GM12872 (cell line): ENCODE results near the gene OR1C1.

Experiments used
- CTCF ChIP-seq: IDR thresholded peaks from 3 replicates; pipeline ENCODE4 v1.5.1; 2011; ENCODE audit warnings: low read depth, mild to moderate bottlenecking, low read length, moderate library complexity; ENCODE audit not compliant: insufficient read depth

Gene OR1C1

GRCh38 chr1:247741756-247742155, 18.6 kb downstream of the OR1C1 start:
- TF ChIP-seq CTCF, result no peak

- no peak for TF ChIP-seq CTCF
These were observed 19.6 kb downstream of the OR1C1 start for GRCh38 chr1:247740721-247741120.

GRCh38 chr1:247738315-247738714, 22.0 kb downstream of the OR1C1 start, which contains the start of gene OR14K1:
OR14K1 (plus strand) TSS chr1:247738615; CDS start chr1:247738615, 0 bp downstream.
- no peak for TF ChIP-seq CTCF

- no peak for TF ChIP-seq CTCF
These were observed 39.1 kb downstream of the OR1C1 start for GRCh38 chr1:247721222-247721621.

- no peak for TF ChIP-seq CTCF
These were observed 43.8 kb downstream of the OR1C1 start, which contains the start of gene OR6F1 for GRCh38 chr1:247716546-247716945. OR6F1 (minus strand) TSS chr1:247716646; CDS start chr1:247712755, 3,891 bp downstream.

- TF ChIP-seq CTCF, result no peak
These were observed 46.6 kb downstream of the OR1C1 start for GRCh38 chr1:247713753-247714152.
